Sigmoid colon (tissue), 7 donors: Measurements from ENCODE around the gene PTGER2. TPM values are rescaled to one million over a fixed set of nuclear protein-coding genes. Genes with fewer than 3 reads are reported as not detected.
A peak's percentile ranks its signal among the peaks of the same experiment; 100 is the strongest.

Experiments
- DNase-seq: peaks from one replicate; pipeline ENCODE4 v3.0.0-alpha.2; 2019
- H3K27ac ChIP-seq, 4 donors: fragments of 200-600 bp; sonication (generic); one replicate each; pipeline ENCODE4 v1.5.1; 2016 to 2019; ENCODE audit warnings: mild to moderate bottlenecking in 1 of 4
- H3K27me3 ChIP-seq, 3 donors: fragments of 200-600 bp; sonication (generic); one replicate each; pipeline ENCODE4 v1.5.1; 2019; ENCODE audit warnings: mild to moderate bottlenecking in 1 of 3
- H3K36me3 ChIP-seq, 4 donors: fragments of 200-600 bp; sonication (generic); one replicate each; pipeline ENCODE4 v1.5.1; 2016 to 2019
- H3K4me1 ChIP-seq, 4 donors: fragments of 200-600 bp; sonication (generic); one replicate each; pipeline ENCODE4 v1.5.1; 2017 to 2019
- H3K4me3 ChIP-seq, 4 donors: fragments of 200-600 bp; sonication (generic); one replicate each; pipeline ENCODE4 v1.5.1; 2017 to 2019; ENCODE audit warnings: mild to moderate bottlenecking in 2 of 4, moderate library complexity in 1 of 4
- H3K9me3 ChIP-seq, 4 donors: fragments of 200-600 bp in 3 of 4; sonication (generic) in 3 of 4; one replicate each; pipeline versions ENCODE4 v1.5.1 to v1.6.1; 2013 to 2019
- CTCF ChIP-seq, 4 experiments: fragments of 450-650 bp in 3 of 4; fragments of 200-600 bp in 1 of 4; IDR thresholded peaks; one replicate each; pipeline ENCODE4 v1.5.1; 2016 to 2019; ENCODE audit warnings: antibody characterized with exemption in 4 of 4, mild to moderate bottlenecking in 3 of 4, moderate library complexity in 2 of 4
- EP300 ChIP-seq, 4 donors: sonication (generic); formaldehyde crosslinking; IDR thresholded peaks; one replicate each; pipeline ENCODE4 v1.6.1; 2017; ENCODE audit warnings: antibody characterized with exemption in 4 of 4
- POLR2A ChIP-seq, 2 donors: fragments of 450-650 bp; IDR thresholded peaks; one replicate each; pipeline ENCODE4 v1.6.1; 2016; ENCODE audit warnings: antibody characterized with exemption in 2 of 2, mild to moderate bottlenecking in 2 of 2, moderate library complexity in 2 of 2
- POLR2AphosphoS5 ChIP-seq, 4 donors: sonication (generic); formaldehyde crosslinking; IDR thresholded peaks; one replicate each; pipeline ENCODE4 v1.6.1; 2017; ENCODE audit warnings: antibody characterized with exemption in 4 of 4
- whole genome bisulfite sequencing, 2 donors: extraction: QIAGEN DNeasy Blood & Tissue Kit; methylation state at CpG; one replicate each; pipeline ENCODE4 v1.1.7; 2013; 5-methylcytosine and 5-hydroxymethylcytosine counted together
- intact Hi-C: fragments of 100-400 bp; cut with DNase I; formaldehyde crosslinking; loops from one replicate; pipeline ENCODE4 v1.15.1; 2023
- polyA plus RNA-seq, 3 donors: library from polyadenylated mRNA; stranded (reverse); fragments of 200-250 nt; gene quantifications; one replicate each; pipeline ENCODE4 v1.2.3, GENCODE V29; 2013
- total RNA-seq, 4 donors: library from RNA; depleted of rRNA; stranded (reverse); fragments of >200 nt; gene quantifications; one replicate each; pipeline ENCODE4 v1.1.0, GENCODE V29; 2016
- donor health status: healthy with polysubstance abuse.
- donor health status: Bipolar disorder and iron deficiency.
- donor health status: healthy.

PTGER2 gene
- total and polyA plus RNA-seq, 7 donors: 0.55 to 3.9 (median 2.5) TPM

GRCh38 chr14:52351233-52352060 is 37.3 kb downstream of the PTGER2 start:
- Histone ChIP-seq H3K27ac (peak overlapping the region; percentile 72 to 80 (median 78)), H3K9me3 (no peaks in the 10 kb centered on the region), H3K36me3 (no peaks in the 10 kb centered on the region), H3K4me3 (no peak overlapping the region), H3K4me1 (peaks cover 0 to 32% (median 25%) of the 10 kb centered on the region in 4 donors), H3K27me3 (peaks cover 0 to 34% (median 10%) of the 10 kb centered on the region in 3 donors)
- WGBS, 2 donors: 12 to 53% methylated on average over 7 of the region's 7 CpGs
- intact Hi-C loops: loop anchor here (5.0 to 10.0 kb wide), 2 partner anchors 39 to 957 kb away; partner anchors contain the start of gene PTGER2
- TF ChIP-seq CTCF (IDR thresholded peaks at IDR 0.05) (no peak), EP300 (IDR thresholded peaks at IDR 0.05) (no peak), POLR2A (IDR thresholded peaks at IDR 0.05) (no peak), POLR2AphosphoS5 (IDR thresholded peaks at IDR 0.05) (peak; percentile 55 to 81 (median 73))
- DNase-seq: no peak

- intact Hi-C loops: loop anchor here (5.0 to 10.0 kb wide), 2 partner anchors 40 to 957 kb away; partner anchors contain the start of gene PTGER2
Measured at GRCh38 chr14:52352061-52352491, 38.0 kb downstream of the PTGER2 start.

GRCh38 chr14:52352569-52352968 is 38.5 kb downstream of the PTGER2 start:
- DNase-seq: no peak
- intact Hi-C loops: loop anchor here (5.0 to 10.0 kb wide), 2 partner anchors 40 to 958 kb away; partner anchors contain the start of gene PTGER2
- 10 to 18% methylated on average over 4 of the region's 4 CpGs for WGBS, 2 donors
- Histone ChIP-seq H3K4me3 (no peak overlapping the region), H3K36me3 (no peaks in the 10 kb centered on the region), H3K27ac (peak overlapping the region in 1 of 4 donors; percentile 72), H3K4me1 (peaks cover 0 to 32% (median 25%) of the 10 kb centered on the region in 4 donors), H3K9me3 (no peaks in the 10 kb centered on the region), H3K27me3 (peaks cover 0 to 32% (median 10%) of the 10 kb centered on the region in 3 donors)
- TF ChIP-seq POLR2AphosphoS5 (IDR thresholded peaks at IDR 0.05): no peak
- TF ChIP-seq EP300 (IDR thresholded peaks at IDR 0.05): no peak
- TF ChIP-seq POLR2A (IDR thresholded peaks at IDR 0.05): no peak
- TF ChIP-seq CTCF (IDR thresholded peaks at IDR 0.05): no peak

More at GRCh38 chr14:52352061-52352491, 38.0 kb downstream of the PTGER2 start:
- DNase-seq: no peak
- WGBS, 2 donors: 5 to 12% methylated on average over 3 of the region's 3 CpGs
- no peaks in the 10 kb centered on the region for H3K36me3 ChIP-seq
- no peaks in the 10 kb centered on the region for H3K9me3 ChIP-seq
- TF ChIP-seq CTCF (IDR thresholded peaks at IDR 0.05): no peak
- no peak for TF ChIP-seq POLR2AphosphoS5 (IDR thresholded peaks at IDR 0.05)
- no peak for TF ChIP-seq EP300 (IDR thresholded peaks at IDR 0.05)
- TF ChIP-seq POLR2A (IDR thresholded peaks at IDR 0.05): no peak
- H3K27ac ChIP-seq: peak overlapping the region; percentile 72 to 80 (median 78)
- no peak overlapping the region for H3K4me3 ChIP-seq
- H3K4me1 ChIP-seq: peaks cover 0 to 32% (median 25%) of the 10 kb centered on the region in 4 donors
- peaks cover 0 to 32% (median 10%) of the 10 kb centered on the region in 3 donors for H3K27me3 ChIP-seq

GRCh38 chr14:52354242-52354641 is 40.1 kb downstream of the PTGER2 start:
- Histone ChIP-seq H3K4me1 (peaks cover 0 to 32% (median 25%) of the 10 kb centered on the region in 4 donors), H3K27me3 (peaks cover 0 to 32% (median 10%) of the 10 kb centered on the region in 3 donors), H3K4me3 (no peak overlapping the region), H3K36me3 (no peaks in the 10 kb centered on the region), H3K27ac (no peak overlapping the region), H3K9me3 (no peaks in the 10 kb centered on the region)
- TF ChIP-seq CTCF (IDR thresholded peaks at IDR 0.05) (no peak), POLR2AphosphoS5 (IDR thresholded peaks at IDR 0.05) (no peak), POLR2A (IDR thresholded peaks at IDR 0.05) (no peak), EP300 (IDR thresholded peaks at IDR 0.05) (no peak)
- intact Hi-C loops: loop anchor here (5.0 to 10.0 kb wide), 2 partner anchors 42 to 959 kb away; partner anchors contain the start of gene PTGER2
- DNase-seq: no peak
